Hepatocyte (in vitro differentiated cells): ENCODE measurements around the gene SERPINA12. TPM values are rescaled to one million over a fixed set of nuclear protein-coding genes. Genes with fewer than 3 reads are reported as not detected.
A peak's percentile ranks its signal among the peaks of the same experiment; 100 is the strongest.

Source experiments
- DNase-seq: peaks from one replicate; pipeline ENCODE4 v3.0.0-alpha.2; 2016; ENCODE audit warnings: low spot score
- H2AFZ ChIP-seq: fragments of 200-600 bp; sonication (generic); 2 replicates; pipeline ENCODE4 v1.6.0; 2016; ENCODE audit warnings: antibody characterized with exemption, mild to moderate bottlenecking
- H3K27ac ChIP-seq: fragments of 200-600 bp; sonication (generic); 2 replicates; pipeline ENCODE4 v1.5.1; 2016; ENCODE audit warnings: mild to moderate bottlenecking
- H3K27me3 ChIP-seq: fragments of 200-600 bp; sonication (generic); 2 replicates; pipeline ENCODE4 v1.6.1; 2016
- H3K36me3 ChIP-seq: fragments of 200-600 bp; sonication (generic); replicated peaks from 2 replicates; pipeline ENCODE4 v1.5.1; 2016; ENCODE audit warnings: low read depth; ENCODE audit not compliant: insufficient read depth
- H3K4me1 ChIP-seq: fragments of 200-600 bp; sonication (generic); 2 replicates; pipeline ENCODE4 v1.5.1; 2016; ENCODE audit warnings: mild to moderate bottlenecking, moderate library complexity; ENCODE audit not compliant: insufficient read depth
- H3K4me2 ChIP-seq: fragments of 200-600 bp; sonication (generic); 2 replicates; pipeline ENCODE4 v1.6.0; 2016
- H3K4me3 ChIP-seq: fragments of 200-600 bp; sonication (generic); 2 replicates; pipeline ENCODE4 v1.5.1; 2016; ENCODE audit warnings: mild to moderate bottlenecking
- H3K79me2 ChIP-seq: fragments of 200-600 bp; sonication (generic); 2 replicates; pipeline ENCODE4 v1.6.0; 2017; ENCODE audit warnings: mild to moderate bottlenecking
- H3K9me2 ChIP-seq: fragments of 200-600 bp; sonication (generic); replicated peaks from 2 replicates; pipeline ENCODE4 v1.6.0; 2017; ENCODE audit warnings: mild to moderate bottlenecking; ENCODE audit not compliant: insufficient read depth
- H3K9me3 ChIP-seq: fragments of 200-600 bp; sonication (generic); 2 replicates; pipeline ENCODE4 v1.5.1; 2016; ENCODE audit warnings: low read depth, mild to moderate bottlenecking
- H4K20me1 ChIP-seq: fragments of 200-600 bp; sonication (generic); 2 replicates; pipeline ENCODE4 v1.6.0; 2016; ENCODE audit warnings: mild to moderate bottlenecking; ENCODE audit not compliant: insufficient read depth, poor library complexity, severe bottlenecking
- CTCF ChIP-seq: fragments of 200-600 bp; sonication (generic); IDR thresholded peaks from 2 replicates; pipeline ENCODE4 v1.5.1; 2016; ENCODE audit warnings: antibody characterized with exemption, mild to moderate bottlenecking; ENCODE audit not compliant: poor library complexity
- EZH2 ChIP-seq: fragments of 200-600 bp; sonication (generic); IDR thresholded peaks from 2 replicates; pipeline ENCODE4 v1.6.1; 2016; ENCODE audit warnings: antibody characterized with exemption, mild to moderate bottlenecking, borderline replicate concordance
- EZH2phosphoT487 ChIP-seq: fragments of 200-600 bp; sonication (generic); IDR thresholded peaks from one replicate; pipeline ENCODE4 v1.6.1; 2018; ENCODE audit warnings: antibody characterized with exemption, mild to moderate bottlenecking, low read depth, moderate library complexity; ENCODE audit not compliant: unreplicated experiment, severe bottlenecking
- WGBS: methylation state at CpG from one replicate; pipeline ENCODE4 v1.1.6; 2016; ENCODE audit warnings: low lambda C conversion rate; ENCODE audit errors: missing lambda C conversion rate; 5-methylcytosine and 5-hydroxymethylcytosine counted together
- polyA plus RNA-seq: library from polyadenylated mRNA; unstranded; fragments of >200 nt; fragmentation: Nextera tagmentation; extraction: Ambion mirVana; gene quantifications from 2 replicates; pipeline ENCODE4 v1.2.1, GENCODE V29; 2016
- total RNA-seq: library from RNA; depleted of rRNA; stranded (reverse); fragments of >200 nt; gene quantifications from 2 replicates; pipeline ENCODE4 v1.2.3, GENCODE V29; 2014

The SERPINA12 gene
- total and polyA plus RNA-seq, 2 experiments from 2014 or later, result 0.25 TPM; not detected in 1

- Histone ChIP-seq H3K36me3 (no peaks in the 10 kb centered on the region), H2AFZ (no peak overlapping the region), H3K27me3 (no peaks in the 10 kb centered on the region), H4K20me1 (no peaks in the 10 kb centered on the region), H3K9me2 (no peaks in the 10 kb centered on the region), H3K4me3 (no peak overlapping the region), H3K27ac (no peak overlapping the region), H3K79me2 (no peaks in the 10 kb centered on the region), H3K4me2 (peak overlapping the region; percentile 49), H3K4me1 (peaks cover 6% of the 10 kb centered on the region), H3K9me3 (no peaks in the 10 kb centered on the region)
- DNase-seq, result no peak
- WGBS, result 54% methylated on average over 13 of the region's 13 CpGs
- no peak for TF ChIP-seq EZH2phosphoT487
- peak; percentile 11 for TF ChIP-seq CTCF
Measured at GRCh38 chr14:94540031-94540794, 30.9 kb upstream of the SERPINA12 start.

GRCh38 chr14:94539181-94539580 is 29.9 kb upstream of the SERPINA12 start:
- Histone ChIP-seq H3K27ac (no peak overlapping the region), H3K4me2 (no peak overlapping the region), H3K9me2 (no peaks in the 10 kb centered on the region), H3K79me2 (no peaks in the 10 kb centered on the region), H2AFZ (no peak overlapping the region), H3K9me3 (no peaks in the 10 kb centered on the region), H3K36me3 (no peaks in the 10 kb centered on the region), H3K4me1 (peaks cover 6% of the 10 kb centered on the region), H4K20me1 (no peaks in the 10 kb centered on the region), H3K4me3 (no peak overlapping the region), H3K27me3 (no peaks in the 10 kb centered on the region)
- TF ChIP-seq CTCF (no peak), EZH2 (no peak), EZH2phosphoT487 (no peak)
- WGBS, result 93% methylated on average over 7 of the region's 7 CpGs
- DNase-seq, result no peak

- Histone ChIP-seq H3K79me2 (no peaks in the 10 kb centered on the region), H3K4me2 (no peak overlapping the region), H3K4me3 (no peak overlapping the region), H3K9me2 (no peaks in the 10 kb centered on the region), H4K20me1 (no peaks in the 10 kb centered on the region), H3K27ac (no peak overlapping the region), H2AFZ (no peak overlapping the region), H3K36me3 (no peaks in the 10 kb centered on the region), H3K9me3 (no peaks in the 10 kb centered on the region), H3K4me1 (peaks cover 6% of the 10 kb centered on the region), H3K27me3 (no peaks in the 10 kb centered on the region)
- TF ChIP-seq EZH2, result no peak
- TF ChIP-seq EZH2phosphoT487, result no peak
- no peak for TF ChIP-seq CTCF
- no peak for DNase-seq
- 87% methylated on average over 6 of the region's 6 CpGs for WGBS
Measured at GRCh38 chr14:94538070-94538740, 28.9 kb upstream of the SERPINA12 start.
